Measurements from ENCODE around the gene HKDC1. TPM values are rescaled to one million over a fixed set of nuclear protein-coding genes. Genes with fewer than 3 reads are reported as not detected.

HKDC1 gene
- total RNA-seq, 2 donors from 2014 or later = 14.7 to 19.0 TPM

- no peak for TF ChIP-seq CTCF (IDR thresholded peaks at IDR 0.05)
Observed at GRCh38 chr10:69211524-69211923, 8.6 kb upstream of the HKDC1 start.

GRCh38 chr10:69213591-69214311, 6.4 kb upstream of the HKDC1 start:
- no peaks in the 10 kb centered on the region for H3K9me3 ChIP-seq
- intact Hi-C loops (cut with DNase I) = no loop called here
- no peaks in the 10 kb centered on the region for H3K27me3 ChIP-seq
- no peak overlapping the region for H3K4me3 ChIP-seq
- DNase-seq = no peak
- no peak for TF ChIP-seq CTCF (IDR thresholded peaks at IDR 0.05)
- no peaks in the 10 kb centered on the region for H3K36me3 ChIP-seq
- no peak overlapping the region for H3K27ac ChIP-seq
- H3K9ac ChIP-seq (ENCODE audit: low read depth in 2 of 2, low read length in 2 of 2) = no peak overlapping the region
- peaks cover 7% of the 10 kb centered on the region for H3K4me1 ChIP-seq

More at GRCh38 chr10:69211524-69211923, 8.6 kb upstream of the HKDC1 start:
- H3K36me3 ChIP-seq = no peaks in the 10 kb centered on the region
- DNase-seq = no peak
- intact Hi-C loops (cut with DNase I) = no loop called here
- no peaks in the 10 kb centered on the region for H3K9me3 ChIP-seq
- H3K4me3 ChIP-seq = no peak overlapping the region
- no peak overlapping the region for H3K27ac ChIP-seq
- no peaks in the 10 kb centered on the region for H3K27me3 ChIP-seq
- H3K4me1 ChIP-seq = peaks cover 7% of the 10 kb centered on the region
- H3K9ac ChIP-seq (ENCODE audit: low read depth in 2 of 2, low read length in 2 of 2) = no peak overlapping the region

GRCh38 chr10:69214666-69215131, 5.4 kb upstream of the HKDC1 start:
- H3K27me3 ChIP-seq = no peaks in the 10 kb centered on the region
- no peaks in the 10 kb centered on the region for H3K9me3 ChIP-seq
- peaks cover 1% of the 10 kb centered on the region for H3K4me1 ChIP-seq
- no peak overlapping the region for H3K27ac ChIP-seq
- no peak overlapping the region for H3K4me3 ChIP-seq
- no peak for TF ChIP-seq CTCF (IDR thresholded peaks at IDR 0.05)
- no peak for DNase-seq
- H3K9ac ChIP-seq (ENCODE audit: low read depth in 2 of 2, low read length in 2 of 2) = no peak overlapping the region
- H3K36me3 ChIP-seq = no peaks in the 10 kb centered on the region
- intact Hi-C loops (cut with DNase I) = no loop called here

- H3K9ac ChIP-seq (ENCODE audit: low read depth in 2 of 2, low read length in 2 of 2) = no peak overlapping the region
- H3K4me1 ChIP-seq = no peaks in the 10 kb centered on the region
- H3K27ac ChIP-seq = no peak overlapping the region
Observed at GRCh38 chr10:69215405-69216171, 4.5 kb upstream of the HKDC1 start.

More at GRCh38 chr10:69215405-69216171, 4.5 kb upstream of the HKDC1 start:
- Histone ChIP-seq H3K4me3 (no peak overlapping the region), H3K36me3 (no peaks in the 10 kb centered on the region), H3K9me3 (no peaks in the 10 kb centered on the region), H3K27me3 (no peaks in the 10 kb centered on the region)
- intact Hi-C loops (cut with DNase I) = no loop called here
- no peak for DNase-seq
- no peak for TF ChIP-seq CTCF (IDR thresholded peaks at IDR 0.05)
